ENCODE results near the gene BABAM2. TPM values are rescaled to one million over a fixed set of nuclear protein-coding genes. Genes with fewer than 3 reads are reported as not detected.

The BABAM2 gene
- total RNA-seq, 1 experiment from 2014 or later = 27.1 TPM

GRCh38 chr2:28363686-28364280 is 473.3 kb downstream of the BABAM2 start:
- DNase-seq = no peak
- H3K36me3 Mint-ChIP-seq (ENCODE audit: insufficient read depth in 1 of 3, low read depth in 3 of 3) = no peaks in the 10 kb centered on the region
- no peak overlapping the region for H2BK15ac ChIP-seq (ENCODE audit: low read depth, low read length)

More at GRCh38 chr2:28363686-28364280, 473.3 kb downstream of the BABAM2 start:
- Histone ChIP-seq H3K79me1 (ENCODE audit: insufficient read depth, low read depth, low read length, poor library complexity, severe bottlenecking) (no peaks in the 10 kb centered on the region), H3K4ac (ENCODE audit: low read depth, low read length) (no peak overlapping the region), H2AFZ (ENCODE audit: low read length) (no peak overlapping the region), H4K5ac (ENCODE audit: insufficient read length, low read depth, low read length) (no peak overlapping the region), H3K9ac (ENCODE audit: extremely low read depth, insufficient read length, low read length) (no peak overlapping the region), H3K18ac (ENCODE audit: insufficient read length, low read depth, low read length) (no peak overlapping the region), H3K23ac (ENCODE audit: insufficient read length, low read depth, low read length) (no peak overlapping the region), H2BK5ac (ENCODE audit: insufficient read length, low read length) (no peak overlapping the region), H4K91ac (ENCODE audit: insufficient read length, low read depth, low read length) (no peak overlapping the region), H4K20me1 (ENCODE audit: control insufficient read depth, insufficient read depth, insufficient read length) (no peaks in the 10 kb centered on the region), H2BK12ac (ENCODE audit: insufficient read length, low read depth, low read length) (no peak overlapping the region), H3T11ph (ENCODE audit: low read length) (no peak overlapping the region), H3K27me3 (ENCODE audit: insufficient read depth, low read length) (no peaks in the 10 kb centered on the region), H3K56ac (ENCODE audit: insufficient read length, low read depth, low read length) (no peak overlapping the region), H3K23me2 (ENCODE audit: insufficient read length, low read depth, low read length, poor library complexity, severe bottlenecking) (no peaks in the 10 kb centered on the region), H4K8ac (replicated peaks; ENCODE audit: insufficient read length, low read depth, low read length) (no peak overlapping the region), H2BK20ac (ENCODE audit: low read depth, low read length, poor library complexity, severe bottlenecking) (no peak overlapping the region), H3K9me3 (ENCODE audit: control insufficient read depth, low read depth, low read length) (no peaks in the 10 kb centered on the region), H3K14ac (ENCODE audit: insufficient read depth, low read length) (no peak overlapping the region), H2BK120ac (ENCODE audit: low read depth, low read length, poor library complexity, severe bottlenecking) (no peak overlapping the region), H3K4me1 (ENCODE audit: insufficient read depth, low read length) (no peaks in the 10 kb centered on the region), H3K27ac (ENCODE audit: insufficient read length, low read depth, low read length) (no peak overlapping the region), H3K79me2 (ENCODE audit: insufficient read depth, low read length) (no peaks in the 10 kb centered on the region), H3K4me2 (ENCODE audit: insufficient read depth, insufficient read length, low read length) (no peak overlapping the region), H2AK5ac (ENCODE audit: insufficient read length, low read length) (no peak overlapping the region)
- no CpG with 5 or more reads among the region's 11 CpGs for WGBS (ENCODE audit: extremely low coverage, insufficient read length, low lambda C conversion rate)
- no peak overlapping the region for H3K27ac Mint-ChIP-seq
- H3K4me3 Mint-ChIP-seq = no peak overlapping the region; a peak in 1 of 5 replicates
- H3K4me1 Mint-ChIP-seq = peaks cover 19 to 29% of the 10 kb centered on the region in 2 experiments
- H3K27me3 Mint-ChIP-seq (ENCODE audit: low read depth) = peaks cover 11% of the 10 kb centered on the region
- no peak for TF ChIP-seq CTCF (conservative IDR thresholded peaks at IDR 0.05)
- H3K9me3 Mint-ChIP-seq = no peaks in the 10 kb centered on the region

All from H9 (cell line).